Left ventricle myocardium inferior (tissue), 1 donor: ENCODE measurements around the gene SLC7A9. TPM values are rescaled to one million over a fixed set of nuclear protein-coding genes. Genes with fewer than 3 reads are reported as not detected.

ENCODE experiments used
- DNase-seq: peaks from one replicate; pipeline ENCODE4 v3.0.0-alpha.2; 2020
- H3K27ac ChIP-seq: fragments of 200-600 bp; replicated peaks from 2 replicates; pipeline ENCODE4 v1.8.0; 2021
- H3K27me3 ChIP-seq: fragments of 200-600 bp; 2 replicates; pipeline ENCODE4 v1.8.0; 2021; ENCODE audit warnings: low read depth
- H3K36me3 ChIP-seq: fragments of 200-600 bp; 2 replicates; pipeline ENCODE4 v1.8.0; 2021
- H3K4me1 ChIP-seq: fragments of 200-600 bp; 2 replicates; pipeline ENCODE4 v1.8.0; 2021
- H3K4me3 ChIP-seq: fragments of 200-600 bp; 2 replicates; pipeline ENCODE4 v1.8.0; 2021; ENCODE audit warnings: mild to moderate bottlenecking, moderate library complexity
- H3K9me3 ChIP-seq: fragments of 200-600 bp; replicated peaks from 2 replicates; pipeline ENCODE4 v1.8.0; 2021
- intact Hi-C: fragments of 100-400 bp; cut with micrococcal nuclease; formaldehyde crosslinking; loops from one replicate; pipeline ENCODE4 v1.11.0; 2022
- total RNA-seq: library from RNA; stranded (reverse); fragmentation: NEBNext Ultra II Directional; extraction: Animal tissue kit (Norgen Biotek cat#: 25700); gene quantifications from one replicate; pipeline ENCODE4 v1.2.1, GENCODE V29; 2021
- TF ChIP-seq, protein P1 (sequence below): fragments of 200-600 bp; IDR thresholded peaks from 2 replicates; pipeline ENCODE4 v1.8.0; 2021; ENCODE audit warnings: antibody characterized with exemption, mild to moderate bottlenecking, borderline replicate concordance
- donor health status: DM: no; HTN: yes; CAD: no; lungs with severe emphysema.

SLC7A9 gene
- total RNA-seq, 1 donor from 2014 or later: not detected

DNA sequence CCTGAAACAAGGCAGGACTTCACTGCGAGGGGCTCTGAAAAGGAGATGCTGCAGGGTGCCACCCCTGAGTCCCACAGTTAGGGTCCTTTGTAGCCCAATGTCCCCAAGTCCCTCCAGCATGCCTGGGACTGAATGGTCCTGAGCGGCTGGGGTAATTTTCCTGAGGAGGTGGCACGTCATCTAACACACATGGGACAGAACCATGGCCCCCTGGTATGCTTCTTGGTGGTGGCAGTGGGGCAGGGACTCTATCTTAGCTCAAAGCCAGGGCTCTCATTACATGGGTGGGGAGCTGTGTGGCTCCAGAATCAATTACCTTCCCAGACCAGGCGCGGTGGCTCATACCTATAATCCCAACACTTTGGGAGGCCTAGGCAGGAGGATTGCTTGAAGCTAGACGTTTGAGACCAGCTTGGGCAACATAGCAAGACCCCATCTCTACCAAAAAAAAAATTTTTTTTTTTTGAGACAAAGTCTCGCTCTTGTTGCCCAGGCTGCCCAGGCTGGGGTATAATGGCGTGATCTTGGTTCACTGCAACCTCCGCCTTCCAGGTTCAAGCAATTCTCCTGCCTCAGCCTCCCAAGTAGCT is 7.9 kb upstream of the SLC7A9 start:
- intact Hi-C loops: no loop called here
- no peaks in the 10 kb centered on the region for H3K4me1 ChIP-seq
- no peak overlapping the region for H3K27ac ChIP-seq
- no peaks in the 10 kb centered on the region for H3K9me3 ChIP-seq
- peaks cover 28% of the 10 kb centered on the region for H3K36me3 ChIP-seq
- H3K4me3 ChIP-seq: no peak overlapping the region
- TF ChIP-seq, protein P1, sequence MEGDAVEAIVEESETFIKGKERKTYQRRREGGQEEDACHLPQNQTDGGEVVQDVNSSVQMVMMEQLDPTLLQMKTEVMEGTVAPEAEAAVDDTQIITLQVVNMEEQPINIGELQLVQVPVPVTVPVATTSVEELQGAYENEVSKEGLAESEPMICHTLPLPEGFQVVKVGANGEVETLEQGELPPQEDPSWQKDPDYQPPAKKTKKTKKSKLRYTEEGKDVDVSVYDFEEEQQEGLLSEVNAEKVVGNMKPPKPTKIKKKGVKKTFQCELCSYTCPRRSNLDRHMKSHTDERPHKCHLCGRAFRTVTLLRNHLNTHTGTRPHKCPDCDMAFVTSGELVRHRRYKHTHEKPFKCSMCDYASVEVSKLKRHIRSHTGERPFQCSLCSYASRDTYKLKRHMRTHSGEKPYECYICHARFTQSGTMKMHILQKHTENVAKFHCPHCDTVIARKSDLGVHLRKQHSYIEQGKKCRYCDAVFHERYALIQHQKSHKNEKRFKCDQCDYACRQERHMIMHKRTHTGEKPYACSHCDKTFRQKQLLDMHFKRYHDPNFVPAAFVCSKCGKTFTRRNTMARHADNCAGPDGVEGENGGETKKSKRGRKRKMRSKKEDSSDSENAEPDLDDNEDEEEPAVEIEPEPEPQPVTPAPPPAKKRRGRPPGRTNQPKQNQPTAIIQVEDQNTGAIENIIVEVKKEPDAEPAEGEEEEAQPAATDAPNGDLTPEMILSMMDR: no peak
- no peaks in the 10 kb centered on the region for H3K27me3 ChIP-seq
- DNase-seq: no peak

DNA sequence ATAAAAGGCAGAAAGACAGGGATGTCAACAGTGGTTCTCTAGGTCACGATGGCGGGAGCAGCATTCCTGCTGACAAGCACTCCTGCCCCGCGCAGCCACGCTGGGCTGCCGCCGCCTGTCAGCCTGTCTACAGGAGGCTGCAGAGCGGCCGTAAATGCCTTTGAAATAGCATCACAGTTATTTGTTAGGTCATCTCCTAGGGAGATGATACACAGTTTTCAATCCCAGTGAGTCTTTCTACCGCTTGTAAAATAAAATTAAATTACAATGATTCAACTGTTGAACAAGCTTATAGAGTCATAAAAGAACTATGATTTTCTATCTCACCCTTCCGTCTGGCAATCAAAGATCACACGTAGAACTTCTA is 7.3 kb upstream of the SLC7A9 start:
- intact Hi-C loops: no loop called here
- H3K9me3 ChIP-seq: no peaks in the 10 kb centered on the region
- peaks cover 28% of the 10 kb centered on the region for H3K36me3 ChIP-seq
- no peak overlapping the region for H3K27ac ChIP-seq
- TF ChIP-seq, protein P1: no peak
- no peak overlapping the region for H3K4me3 ChIP-seq
- no peaks in the 10 kb centered on the region for H3K4me1 ChIP-seq
- no peaks in the 10 kb centered on the region for H3K27me3 ChIP-seq
- no peak for DNase-seq

DNA sequence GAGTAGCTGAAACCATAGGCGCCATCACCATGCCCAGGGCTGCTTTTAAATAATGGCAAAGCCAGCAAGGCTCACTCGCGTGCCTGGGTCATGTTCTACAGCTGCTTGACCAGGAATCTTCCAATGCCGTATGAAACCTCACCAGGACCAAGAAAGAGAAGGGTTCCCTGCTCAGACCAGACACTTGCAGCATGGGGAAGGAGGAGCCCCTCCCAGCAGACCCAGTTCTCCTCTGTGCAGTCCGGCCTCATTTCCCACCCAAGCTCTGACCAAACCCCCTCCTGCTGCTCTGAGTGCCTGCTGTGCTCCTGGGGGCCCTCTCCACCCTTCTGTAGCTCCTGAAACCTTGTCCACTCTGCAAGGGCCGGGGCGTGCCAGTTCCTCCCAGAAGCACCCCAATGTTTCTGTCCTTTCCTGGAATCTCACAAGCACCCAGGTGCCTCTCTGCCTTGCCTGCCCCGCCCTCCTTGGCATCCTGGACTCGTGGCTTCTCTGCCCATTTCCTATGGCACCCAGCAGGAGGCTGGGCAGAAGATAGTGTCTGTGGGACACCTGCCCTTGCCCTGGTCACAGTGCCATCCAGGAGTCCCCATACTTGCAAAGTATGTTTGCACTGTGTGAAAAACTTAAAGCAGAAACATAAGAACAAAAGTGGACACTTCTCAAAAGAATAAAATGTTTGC is 6.8 kb upstream of the SLC7A9 start:
- no peaks in the 10 kb centered on the region for H3K27me3 ChIP-seq
- no peaks in the 10 kb centered on the region for H3K9me3 ChIP-seq
- no peak for DNase-seq
- no peak overlapping the region for H3K4me3 ChIP-seq
- TF ChIP-seq, protein P1: no peak
- H3K36me3 ChIP-seq: peaks cover 28% of the 10 kb centered on the region
- no peak overlapping the region for H3K27ac ChIP-seq
- H3K4me1 ChIP-seq: no peaks in the 10 kb centered on the region
- intact Hi-C loops: no loop called here

DNA sequence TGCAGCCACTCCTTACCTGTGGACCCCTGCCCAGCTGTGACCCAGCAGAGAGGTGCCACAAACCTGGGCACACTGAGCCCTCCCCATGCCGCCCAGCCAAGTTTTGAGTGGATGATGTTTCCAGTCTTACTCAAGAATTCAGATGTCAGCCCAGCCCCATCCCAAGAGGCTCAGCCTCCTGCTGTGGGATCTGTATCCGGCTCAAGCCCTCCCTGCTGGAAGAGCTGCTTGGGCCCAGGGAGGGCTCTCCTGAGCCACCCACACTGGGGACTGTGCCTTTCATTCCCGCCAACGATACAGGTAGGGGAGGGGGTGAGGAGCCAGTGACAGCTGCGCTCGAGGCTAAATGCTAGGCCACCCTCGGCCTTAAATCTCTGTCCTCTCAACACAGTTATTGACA is 5.9 kb upstream of the SLC7A9 start:
- H3K4me1 ChIP-seq: no peaks in the 10 kb centered on the region
- H3K4me3 ChIP-seq: no peak overlapping the region
- no peaks in the 10 kb centered on the region for H3K27me3 ChIP-seq
- TF ChIP-seq, protein P1: no peak
- no peaks in the 10 kb centered on the region for H3K9me3 ChIP-seq
- intact Hi-C loops: no loop called here
- no peak for DNase-seq
- no peak overlapping the region for H3K27ac ChIP-seq
- H3K36me3 ChIP-seq: peaks cover 28% of the 10 kb centered on the region

DNA sequence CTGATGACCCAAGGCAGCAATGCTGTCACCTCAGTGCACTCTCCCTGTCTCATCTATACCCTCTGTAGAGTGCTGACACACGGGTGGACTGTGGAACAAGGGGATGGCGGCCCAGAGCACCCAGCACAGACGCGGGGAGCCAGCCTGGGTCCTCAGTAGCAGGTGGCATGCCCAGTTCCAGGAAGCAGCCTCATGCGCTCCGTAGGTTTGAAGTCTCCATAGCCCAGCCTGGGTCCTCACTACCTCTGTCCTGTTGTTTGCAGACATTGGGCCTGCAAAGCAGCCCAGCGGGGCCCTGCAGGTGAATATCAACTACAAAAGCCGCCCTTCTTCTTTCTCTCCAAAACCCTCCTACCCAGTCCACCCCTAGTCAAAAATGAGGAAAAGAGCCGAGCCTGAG is 5.0 kb upstream of the SLC7A9 start:
- Histone ChIP-seq H3K4me3 (no peak overlapping the region), H3K27ac (no peak overlapping the region), H3K36me3 (peaks cover 23% of the 10 kb centered on the region), H3K9me3 (no peaks in the 10 kb centered on the region), H3K27me3 (no peaks in the 10 kb centered on the region), H3K4me1 (no peaks in the 10 kb centered on the region)
- intact Hi-C loops: no loop called here
- DNase-seq: no peak
- TF ChIP-seq, protein P1: no peak
